Ovary (tissue), 3 donors: Measurements from ENCODE around the gene MICOS13.

Source experiments
- CTCF ChIP-seq, 3 donors: fragments of 450-650 bp in 2 of 3; fragments of 200-600 bp in 1 of 3; IDR thresholded peaks; one replicate each; pipeline versions ENCODE4 v1.5.1 to v1.8.0; 2016 to 2022; ENCODE audit warnings: antibody characterized with exemption in 3 of 3, mild to moderate bottlenecking in 1 of 3
- EP300 ChIP-seq: sonication (generic); formaldehyde crosslinking; IDR thresholded peaks from one replicate; pipeline ENCODE4 v1.6.1; 2017; ENCODE audit warnings: antibody characterized with exemption
- donor health status: DM: no; HTN: no; CAD: no.

GRCh38 chr19:5700455-5701092 is 20.3 kb upstream of the MICOS13 start:
- TF ChIP-seq EP300 (no peak), CTCF (IDR thresholded peaks at IDR 0.05) (no peak)
